HEK293 (cell line): ENCODE data around the gene LYRM1.

Experiments
- CTCF ChIA-PET: fragments of 350-600 bp; formaldehyde crosslinking; extraction: SDS; loops from one replicate; lab custom pipeline; 2021; ENCODE audit warnings: antibody characterized with exemption; lab: Yijun Ruan, JAX
- POLR2A ChIA-PET: fragments of 300-600 bp; formaldehyde crosslinking; extraction: SDS; loops from one replicate; lab custom pipeline; 2020; ENCODE audit warnings: antibody characterized with exemption, inconsistent platforms; lab: Yijun Ruan, JAX
- H3K27ac ChIP-seq: fragments of 200-500 bp; sonication (Bioruptor generic); 2 replicates; pipeline ENCODE4 v1.5.1; 2014; ENCODE audit warnings: low read depth, low read length, control low read depth, inconsistent platforms; ENCODE audit errors: extremely low read depth
- H3K36me3 ChIP-seq, 2 experiments: fragments of 200-500 bp in 1 of 2; sonication (Bioruptor generic) in 1 of 2; 1 replicate in 1 of 2; 2 replicates in 1 of 2; pipeline ENCODE4 v1.5.1; 2014 to 2017; ENCODE audit warnings: inconsistent platforms in 2 of 2, low read length in 2 of 2; ENCODE audit not compliant: control insufficient read depth in 2 of 2, insufficient read depth in 1 of 2
- H3K4me1 ChIP-seq: fragments of 200-500 bp; sonication (Bioruptor generic); 2 replicates; pipeline ENCODE4 v1.5.1; 2014; ENCODE audit warnings: mild to moderate bottlenecking, low read length, inconsistent platforms; ENCODE audit not compliant: control insufficient read depth, insufficient read depth
- H3K4me3 ChIP-seq: 2 replicates; pipeline ENCODE4 v1.5.1; 2011; ENCODE audit warnings: low read depth, mild to moderate bottlenecking, control low read depth, low read length, moderate library complexity
- H3K9me3 ChIP-seq: fragments of 200-500 bp; sonication (Bioruptor generic); 2 replicates; pipeline ENCODE4 v1.5.1; 2014; ENCODE audit warnings: low read depth, low read length, inconsistent platforms; ENCODE audit not compliant: control insufficient read depth, insufficient read depth
- EGR2 ChIP-seq: fragments of 450-650 bp; formaldehyde crosslinking; IDR thresholded peaks from 2 replicates; pipeline ENCODE4 v1.5.1; 2016; ENCODE audit warnings: low read depth, missing biosample characterization, missing genetic modification characterization
- FEZF1 ChIP-seq: fragments of 450-650 bp; formaldehyde crosslinking; IDR thresholded peaks from 2 replicates; pipeline ENCODE4 v1.5.1; 2016; ENCODE audit warnings: missing biosample characterization, missing genetic modification characterization
- INSM2 ChIP-seq: fragments of 450-650 bp; formaldehyde crosslinking; IDR thresholded peaks from 2 replicates; pipeline ENCODE4 v1.5.1; 2016; ENCODE audit warnings: missing biosample characterization, missing genetic modification characterization
- KLF10 ChIP-seq: fragments of 450-650 bp; IDR thresholded peaks from 2 replicates; pipeline ENCODE4 v1.5.1; 2018; ENCODE audit warnings: missing biosample characterization, mild to moderate bottlenecking, missing genetic modification characterization
- OVOL3 ChIP-seq: fragments of 450-650 bp; formaldehyde crosslinking; IDR thresholded peaks from 2 replicates; pipeline ENCODE4 v1.5.1; 2016; ENCODE audit warnings: missing biosample characterization, missing genetic modification characterization
- PRDM2 ChIP-seq: fragments of 450-650 bp; formaldehyde crosslinking; IDR thresholded peaks from 2 replicates; pipeline ENCODE4 v1.5.1; 2016; ENCODE audit warnings: missing biosample characterization, missing genetic modification characterization, borderline replicate concordance
- SP7 ChIP-seq: fragments of 450-650 bp; formaldehyde crosslinking; IDR thresholded peaks from 2 replicates; pipeline ENCODE4 v1.5.1; 2016; ENCODE audit warnings: missing biosample characterization, missing genetic modification characterization
- ZBTB1 ChIP-seq: fragments of 450-650 bp; formaldehyde crosslinking; IDR thresholded peaks from 2 replicates; pipeline ENCODE4 v1.5.1; 2016; ENCODE audit warnings: missing biosample characterization, missing genetic modification characterization
- ZNF169 ChIP-seq: fragments of 450-650 bp; formaldehyde crosslinking; IDR thresholded peaks from 2 replicates; pipeline ENCODE4 v1.5.1; 2016; ENCODE audit warnings: missing biosample characterization, missing genetic modification characterization
- ZNF174 ChIP-seq: fragments of 450-650 bp; formaldehyde crosslinking; IDR thresholded peaks from 2 replicates; pipeline ENCODE4 v1.5.0; 2017; ENCODE audit warnings: missing biosample characterization, mild to moderate bottlenecking, missing genetic modification characterization
- ZNF18 ChIP-seq: fragments of 450-650 bp; formaldehyde crosslinking; IDR thresholded peaks from 2 replicates; pipeline ENCODE4 v1.5.1; 2016; ENCODE audit warnings: missing biosample characterization, missing genetic modification characterization
- ZNF184 ChIP-seq: fragments of 450-650 bp; IDR thresholded peaks from 2 replicates; pipeline ENCODE4 v1.5.1; 2018; ENCODE audit warnings: missing biosample characterization, mild to moderate bottlenecking, missing genetic modification characterization
- ZNF202 ChIP-seq: fragments of 450-650 bp; formaldehyde crosslinking; IDR thresholded peaks from 2 replicates; pipeline ENCODE4 v1.5.1; 2016; ENCODE audit warnings: missing biosample characterization, missing genetic modification characterization, borderline replicate concordance
- ZNF248 ChIP-seq: fragments of 450-650 bp; formaldehyde crosslinking; IDR thresholded peaks from 2 replicates; pipeline ENCODE4 v1.5.1; 2017; ENCODE audit warnings: missing biosample characterization, missing genetic modification characterization
- ZNF280D ChIP-seq: fragments of 450-650 bp; formaldehyde crosslinking; IDR thresholded peaks from 2 replicates; pipeline ENCODE4 v1.5.1; 2016; ENCODE audit warnings: missing biosample characterization, missing genetic modification characterization
- ZNF292 ChIP-seq: fragments of 450-650 bp; formaldehyde crosslinking; IDR thresholded peaks from 2 replicates; pipeline ENCODE4 v1.5.1; 2016; ENCODE audit warnings: low read depth, missing biosample characterization, missing genetic modification characterization, borderline replicate concordance
- ZNF324 ChIP-seq: fragments of 450-650 bp; formaldehyde crosslinking; IDR thresholded peaks from 2 replicates; pipeline ENCODE4 v1.5.1; 2016; ENCODE audit warnings: missing biosample characterization, missing genetic modification characterization
- ZNF366 ChIP-seq: fragments of 450-650 bp; formaldehyde crosslinking; conservative IDR thresholded peaks from 2 replicates; pipeline ENCODE4 v1.5.1; 2016; ENCODE audit warnings: missing biosample characterization, missing genetic modification characterization
- ZNF394 ChIP-seq: fragments of 450-650 bp; formaldehyde crosslinking; IDR thresholded peaks from 2 replicates; pipeline ENCODE4 v1.5.1; 2016; ENCODE audit warnings: missing biosample characterization, missing genetic modification characterization, mild to moderate bottlenecking, moderate library complexity, borderline replicate concordance
- ZNF433 ChIP-seq: fragments of 450-650 bp; formaldehyde crosslinking; IDR thresholded peaks from 2 replicates; pipeline ENCODE4 v1.5.1; 2016; ENCODE audit warnings: missing biosample characterization, missing genetic modification characterization, low read depth
- ZSCAN16 ChIP-seq: fragments of 450-650 bp; formaldehyde crosslinking; IDR thresholded peaks from 2 replicates; pipeline ENCODE4 v1.5.1; 2016; ENCODE audit warnings: missing biosample characterization, missing genetic modification characterization
- ZSCAN18 ChIP-seq: fragments of 450-650 bp; formaldehyde crosslinking; IDR thresholded peaks from 2 replicates; pipeline ENCODE4 v1.5.1; 2016; ENCODE audit warnings: missing biosample characterization, missing genetic modification characterization

LYRM1 gene

GRCh38 chr16:20938426-20938825 lies 37.9 kb downstream of the LYRM1 start:
- CTCF ChIA-PET: interaction anchor here (0.6 kb wide), 3 partner anchors 124 to 208 kb away, joined by 3 to 5 read pairs (median 4); no protein-coding TSS in a partner anchor
- H3K4me1 ChIP-seq: no peaks in the 10 kb centered on the region
- no peak for TF ChIP-seq INSM2 (tag by site-specific recombination)
- TF ChIP-seq KLF10: no peak
- TF ChIP-seq ZNF433: no peak
- no peak for TF ChIP-seq ZNF366 (tag by site-specific recombination)
- TF ChIP-seq ZNF248 (tag by site-specific recombination): no peak
- TF ChIP-seq ZBTB1 (tag by site-specific recombination): no peak
- TF ChIP-seq ZNF174 (tag by site-specific recombination): no peak
- TF ChIP-seq ZNF324 (tag by site-specific recombination): no peak
- TF ChIP-seq ZNF169: no peak
- TF ChIP-seq ZNF184: no peak
- TF ChIP-seq ZNF18: no peak
- no peak for TF ChIP-seq ZSCAN16 (tag by site-specific recombination)
- H3K36me3 ChIP-seq: no peaks in the 10 kb centered on the region
- POLR2A ChIA-PET: interaction anchor here (0.6 kb wide), 1 partner anchor 20 kb away, joined by 3 read pairs; no protein-coding TSS in a partner anchor
- no peaks in the 10 kb centered on the region for H3K9me3 ChIP-seq
- H3K4me3 ChIP-seq: no peak overlapping the region
- H3K27ac ChIP-seq: no peak overlapping the region

- H3K4me3 ChIP-seq: no peak overlapping the region
- H3K9me3 ChIP-seq: no peaks in the 10 kb centered on the region
- H3K27ac ChIP-seq: no peak overlapping the region
- CTCF ChIA-PET: no interaction called here
- POLR2A ChIA-PET: no interaction called here
- H3K4me1 ChIP-seq: no peaks in the 10 kb centered on the region
- H3K36me3 ChIP-seq: no peaks in the 10 kb centered on the region
- TF ChIP-seq ZNF292 (tag by site-specific recombination) (no peak), PRDM2 (tag by site-specific recombination) (no peak), OVOL3 (no peak), ZNF280D (tag by site-specific recombination) (no peak), SP7 (tag by site-specific recombination) (no peak), EGR2 (no peak), ZSCAN18 (no peak), ZNF184 (no peak), FEZF1 (tag by site-specific recombination) (no peak), ZNF394 (tag by site-specific recombination) (no peak), ZNF202 (tag by site-specific recombination) (no peak)
Measured at GRCh38 chr16:20939611-20940010, 39.0 kb downstream of the LYRM1 start.
